HepG2 (cell line): ENCODE results near the gene WTAP. TPM values are rescaled to one million over a fixed set of nuclear protein-coding genes. Genes with fewer than 3 reads are reported as not detected.

Experiments
- BRCA1 ChIP-seq: sonication (generic); formaldehyde crosslinking; IDR thresholded peaks from 2 replicates; pipeline ENCODE4 v1.4.0; 2020; ENCODE audit warnings: missing genetic modification reagents
- CENPX ChIP-seq: sonication (generic); formaldehyde crosslinking; IDR thresholded peaks from 2 replicates; pipeline ENCODE4 v1.9.0; 2021; ENCODE audit warnings: mild to moderate bottlenecking, missing genetic modification reagents, moderate library complexity
- CREM ChIP-seq, 2 experiments: sonication (generic) in 1 of 2; formaldehyde crosslinking in 1 of 2; IDR thresholded peaks; 2 replicates each; pipeline versions ENCODE4 v1.4.0 to v1.6.1; 2016 to 2020; ENCODE audit warnings: antibody characterized with exemption in 1 of 2, mild to moderate bottlenecking in 1 of 2, missing genetic modification reagents in 1 of 2
- PHF21A ChIP-seq: sonication (generic); formaldehyde crosslinking; IDR thresholded peaks from 2 replicates; pipeline ENCODE4 v1.5.0; 2020; ENCODE audit warnings: mild to moderate bottlenecking, missing genetic modification reagents
- RFXAP ChIP-seq: sonication (generic); formaldehyde crosslinking; IDR thresholded peaks from 2 replicates; pipeline ENCODE4 v1.4.0; 2020; ENCODE audit warnings: missing genetic modification reagents, borderline replicate concordance
- U2AF1 ChIP-seq: fragments of 200-400 bp; formaldehyde crosslinking; optimal IDR thresholded peaks from 2 replicates; pipeline ENCODE3; 2017; ENCODE audit warnings: mild to moderate bottlenecking, low read depth, low read length
- WIZ ChIP-seq: sonication (generic); formaldehyde crosslinking; IDR thresholded peaks from 2 replicates; pipeline ENCODE4 v1.5.1; 2020; ENCODE audit warnings: mild to moderate bottlenecking, missing genetic modification reagents
- ZNF432 ChIP-seq: sonication (generic); formaldehyde crosslinking; IDR thresholded peaks from 2 replicates; pipeline ENCODE4 v1.5.0; 2020; ENCODE audit warnings: missing genetic modification reagents, mild to moderate bottlenecking, borderline replicate concordance
- ZNF543 ChIP-seq: sonication (generic); formaldehyde crosslinking; IDR thresholded peaks from 2 replicates; pipeline ENCODE4 v1.4.0; 2020; ENCODE audit warnings: mild to moderate bottlenecking, missing genetic modification reagents
- ZNF547 ChIP-seq: sonication (generic); formaldehyde crosslinking; IDR thresholded peaks from 2 replicates; pipeline ENCODE4 v1.5.1; 2020; ENCODE audit warnings: mild to moderate bottlenecking, missing genetic modification reagents
- ZNF83 ChIP-seq: sonication (generic); formaldehyde crosslinking; IDR thresholded peaks from 2 replicates; pipeline ENCODE4 v1.4.0; 2020; ENCODE audit warnings: missing genetic modification reagents, mild to moderate bottlenecking, borderline replicate concordance
- polyA plus RNA-seq, 8 experiments: library from polyadenylated mRNA; depleted of rRNA in 3 of 8; stranded (reverse) in 7 of 8; unstranded in 1 of 8; fragments of >200 nt; fragmentation: Illumina TruSeq in 4 of 8; extraction: Trizol in 4 of 8; gene quantifications; 2 replicates each; pipeline versions ENCODE4 v1.2.1 to v1.2.3, GENCODE V29; 2011 to 2016; ENCODE audit warnings: low read depth in 4 of 8, missing spikeins in 1 of 8, mixed read lengths in 1 of 8; ENCODE audit not compliant: insufficient read depth in 1 of 8
- total RNA-seq, 5 experiments: library from RNA; depleted of rRNA; stranded (reverse); fragments of >200 nt; fragmentation: Illumina TruSeq; extraction: Trizol; gene quantifications; 2 replicates each; pipeline ENCODE4 v1.2.3, GENCODE V29; 2016; ENCODE audit warnings: low read depth in 1 of 5
- TF ChIP-seq, protein P1 (sequence below): sonication (generic); formaldehyde crosslinking; IDR thresholded peaks from 2 replicates; pipeline ENCODE4 v1.5.1; 2020; ENCODE audit warnings: mild to moderate bottlenecking, moderate library complexity, missing genetic modification reagents
- TF ChIP-seq, protein P2 (sequence below): sonication (generic); formaldehyde crosslinking; IDR thresholded peaks from 2 replicates; pipeline ENCODE4 v1.5.1; 2020; ENCODE audit warnings: missing genetic modification reagents, mild to moderate bottlenecking, borderline replicate concordance
- TF ChIP-seq, protein P3 (sequence below), 2 experiments: fragments of 450-650 bp in 1 of 2; sonication (generic) in 1 of 2; formaldehyde crosslinking; IDR thresholded peaks; 2 replicates each; pipeline versions ENCODE4 v1.5.0 to v1.8.0; 2020 to 2022; ENCODE audit warnings: mild to moderate bottlenecking in 1 of 2, missing genetic modification reagents in 1 of 2
- TF ChIP-seq, protein P4 (sequence below), 2 experiments: sonication (generic) in 1 of 2; formaldehyde crosslinking in 1 of 2; IDR thresholded peaks; 2 replicates each; pipeline versions ENCODE4 v1.6.1 to v1.9.0; 2014 to 2022; ENCODE audit warnings: antibody characterized with exemption in 1 of 2, borderline replicate concordance in 1 of 2, inconsistent platforms in 1 of 2, low read depth in 1 of 2, missing genetic modification reagents in 1 of 2
- TF ChIP-seq, protein P5 (sequence below): sonication (generic); formaldehyde crosslinking; IDR thresholded peaks from 2 replicates; pipeline ENCODE4 v1.4.0; 2020; ENCODE audit warnings: missing genetic modification reagents

Gene WTAP
- total and polyA plus RNA-seq, 2 of the 13 experiments (the other 11 are each of a cell fraction or from before 2014, with no cell fraction given) = 31.6 to 167 TPM

DNA sequence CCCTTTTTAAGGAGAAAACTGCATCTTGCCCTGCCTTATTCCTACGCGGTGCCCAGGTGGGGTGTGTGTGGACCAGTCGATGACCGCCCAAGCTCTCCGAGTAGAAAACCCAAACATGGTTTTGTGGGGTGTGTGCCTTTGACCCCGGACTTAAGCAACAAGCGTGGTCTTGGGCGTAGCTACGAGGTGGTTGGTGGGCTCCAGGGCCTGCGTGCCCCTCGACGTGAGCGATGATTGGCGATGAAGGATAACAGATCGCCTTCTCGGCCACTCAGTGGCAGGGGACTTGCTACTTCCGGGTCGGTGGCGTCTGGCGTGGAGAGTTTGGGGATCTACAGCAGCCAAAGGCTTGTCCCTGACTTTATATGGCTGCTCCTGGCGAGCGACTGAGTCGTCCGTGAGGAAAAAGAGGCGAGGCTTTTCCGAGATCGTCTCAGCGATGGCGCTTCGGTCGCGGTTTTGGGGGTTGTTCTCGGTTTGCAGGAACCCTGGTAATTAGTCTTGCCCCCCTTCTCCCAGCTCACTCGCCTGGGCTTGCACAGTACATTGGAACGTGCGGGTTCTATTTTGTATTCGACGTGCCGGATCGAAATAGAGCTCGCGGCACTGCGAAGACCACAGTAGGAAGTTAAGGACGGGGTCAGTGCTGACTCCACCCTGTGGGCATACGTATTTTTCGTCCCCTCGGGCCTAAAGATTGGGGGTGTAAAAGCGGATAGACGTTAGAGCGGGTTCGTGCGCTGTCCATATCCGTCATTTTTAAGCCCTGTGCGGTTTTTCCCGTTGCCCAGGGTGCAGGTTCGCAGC is 63.0 kb downstream of the WTAP start, which contains the start of gene MRPL18 (continued):
- TF ChIP-seq, protein P1, sequence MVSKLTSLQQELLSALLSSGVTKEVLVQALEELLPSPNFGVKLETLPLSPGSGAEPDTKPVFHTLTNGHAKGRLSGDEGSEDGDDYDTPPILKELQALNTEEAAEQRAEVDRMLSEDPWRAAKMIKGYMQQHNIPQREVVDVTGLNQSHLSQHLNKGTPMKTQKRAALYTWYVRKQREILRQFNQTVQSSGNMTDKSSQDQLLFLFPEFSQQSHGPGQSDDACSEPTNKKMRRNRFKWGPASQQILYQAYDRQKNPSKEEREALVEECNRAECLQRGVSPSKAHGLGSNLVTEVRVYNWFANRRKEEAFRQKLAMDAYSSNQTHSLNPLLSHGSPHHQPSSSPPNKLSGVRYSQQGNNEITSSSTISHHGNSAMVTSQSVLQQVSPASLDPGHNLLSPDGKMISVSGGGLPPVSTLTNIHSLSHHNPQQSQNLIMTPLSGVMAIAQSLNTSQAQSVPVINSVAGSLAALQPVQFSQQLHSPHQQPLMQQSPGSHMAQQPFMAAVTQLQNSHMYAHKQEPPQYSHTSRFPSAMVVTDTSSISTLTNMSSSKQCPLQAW (CRISPR knock-in tag) = peak; percentile 14; the same call in 1 of the 2 replicates
- TF ChIP-seq BRCA1 (CRISPR knock-in tag) = no peak
- TF ChIP-seq PHF21A (CRISPR knock-in tag) = no peak
- TF ChIP-seq WIZ (CRISPR knock-in tag) = peak; percentile 54; the same call in 1 of the 2 replicates
- peak; percentile 36; the same call in 1 of the 2 replicates for TF ChIP-seq ZNF547
- TF ChIP-seq, protein P2, sequence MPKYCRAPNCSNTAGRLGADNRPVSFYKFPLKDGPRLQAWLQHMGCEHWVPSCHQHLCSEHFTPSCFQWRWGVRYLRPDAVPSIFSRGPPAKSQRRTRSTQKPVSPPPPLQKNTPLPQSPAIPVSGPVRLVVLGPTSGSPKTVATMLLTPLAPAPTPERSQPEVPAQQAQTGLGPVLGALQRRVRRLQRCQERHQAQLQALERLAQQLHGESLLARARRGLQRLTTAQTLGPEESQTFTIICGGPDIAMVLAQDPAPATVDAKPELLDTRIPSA (CRISPR knock-in tag) = 0 out of 2 replicates have a peak, but pooled peaks have one; percentile 65
- TF ChIP-seq, protein P3, sequence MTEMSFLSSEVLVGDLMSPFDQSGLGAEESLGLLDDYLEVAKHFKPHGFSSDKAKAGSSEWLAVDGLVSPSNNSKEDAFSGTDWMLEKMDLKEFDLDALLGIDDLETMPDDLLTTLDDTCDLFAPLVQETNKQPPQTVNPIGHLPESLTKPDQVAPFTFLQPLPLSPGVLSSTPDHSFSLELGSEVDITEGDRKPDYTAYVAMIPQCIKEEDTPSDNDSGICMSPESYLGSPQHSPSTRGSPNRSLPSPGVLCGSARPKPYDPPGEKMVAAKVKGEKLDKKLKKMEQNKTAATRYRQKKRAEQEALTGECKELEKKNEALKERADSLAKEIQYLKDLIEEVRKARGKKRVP (CRISPR knock-in tag; IDR thresholded peaks at IDR 0.05) = no peak
- TF ChIP-seq ZNF432 = no peak
- TF ChIP-seq ZNF83 (CRISPR knock-in tag) = no peak
- peak; percentile 81 for TF ChIP-seq CREM (IDR thresholded peaks at IDR 0.05)
- no peak for TF ChIP-seq CREM (CRISPR knock-in tag; IDR thresholded peaks at IDR 0.05)
- TF ChIP-seq, protein P4, sequence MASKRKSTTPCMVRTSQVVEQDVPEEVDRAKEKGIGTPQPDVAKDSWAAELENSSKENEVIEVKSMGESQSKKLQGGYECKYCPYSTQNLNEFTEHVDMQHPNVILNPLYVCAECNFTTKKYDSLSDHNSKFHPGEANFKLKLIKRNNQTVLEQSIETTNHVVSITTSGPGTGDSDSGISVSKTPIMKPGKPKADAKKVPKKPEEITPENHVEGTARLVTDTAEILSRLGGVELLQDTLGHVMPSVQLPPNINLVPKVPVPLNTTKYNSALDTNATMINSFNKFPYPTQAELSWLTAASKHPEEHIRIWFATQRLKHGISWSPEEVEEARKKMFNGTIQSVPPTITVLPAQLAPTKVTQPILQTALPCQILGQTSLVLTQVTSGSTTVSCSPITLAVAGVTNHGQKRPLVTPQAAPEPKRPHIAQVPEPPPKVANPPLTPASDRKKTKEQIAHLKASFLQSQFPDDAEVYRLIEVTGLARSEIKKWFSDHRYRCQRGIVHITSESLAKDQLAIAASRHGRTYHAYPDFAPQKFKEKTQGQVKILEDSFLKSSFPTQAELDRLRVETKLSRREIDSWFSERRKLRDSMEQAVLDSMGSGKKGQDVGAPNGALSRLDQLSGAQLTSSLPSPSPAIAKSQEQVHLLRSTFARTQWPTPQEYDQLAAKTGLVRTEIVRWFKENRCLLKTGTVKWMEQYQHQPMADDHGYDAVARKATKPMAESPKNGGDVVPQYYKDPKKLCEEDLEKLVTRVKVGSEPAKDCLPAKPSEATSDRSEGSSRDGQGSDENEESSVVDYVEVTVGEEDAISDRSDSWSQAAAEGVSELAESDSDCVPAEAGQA (IDR thresholded peaks at IDR 0.05; ENCODE audit: low read depth) = no peak
- TF ChIP-seq, protein P4 (CRISPR knock-in tag; IDR thresholded peaks at IDR 0.05; ENCODE audit: borderline replicate concordance) = 0 out of 2 replicates have a peak, but pooled peaks have one; percentile 43
- no peak for TF ChIP-seq ZNF543 (CRISPR knock-in tag)
- TF ChIP-seq RFXAP = peak; percentile 67
- TF ChIP-seq U2AF1 = no peak
- TF ChIP-seq, protein P5, sequence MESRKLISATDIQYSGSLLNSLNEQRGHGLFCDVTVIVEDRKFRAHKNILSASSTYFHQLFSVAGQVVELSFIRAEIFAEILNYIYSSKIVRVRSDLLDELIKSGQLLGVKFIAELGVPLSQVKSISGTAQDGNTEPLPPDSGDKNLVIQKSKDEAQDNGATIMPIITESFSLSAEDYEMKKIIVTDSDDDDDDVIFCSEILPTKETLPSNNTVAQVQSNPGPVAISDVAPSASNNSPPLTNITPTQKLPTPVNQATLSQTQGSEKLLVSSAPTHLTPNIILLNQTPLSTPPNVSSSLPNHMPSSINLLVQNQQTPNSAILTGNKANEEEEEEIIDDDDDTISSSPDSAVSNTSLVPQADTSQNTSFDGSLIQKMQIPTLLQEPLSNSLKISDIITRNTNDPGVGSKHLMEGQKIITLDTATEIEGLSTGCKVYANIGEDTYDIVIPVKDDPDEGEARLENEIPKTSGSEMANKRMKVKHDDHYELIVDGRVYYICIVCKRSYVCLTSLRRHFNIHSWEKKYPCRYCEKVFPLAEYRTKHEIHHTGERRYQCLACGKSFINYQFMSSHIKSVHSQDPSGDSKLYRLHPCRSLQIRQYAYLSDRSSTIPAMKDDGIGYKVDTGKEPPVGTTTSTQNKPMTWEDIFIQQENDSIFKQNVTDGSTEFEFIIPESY (CRISPR knock-in tag) = no peak
- TF ChIP-seq CENPX (CRISPR knock-in tag) = no peak
